Measurements from ENCODE around the gene CIAO2B.

CIAO2B gene

DNA sequence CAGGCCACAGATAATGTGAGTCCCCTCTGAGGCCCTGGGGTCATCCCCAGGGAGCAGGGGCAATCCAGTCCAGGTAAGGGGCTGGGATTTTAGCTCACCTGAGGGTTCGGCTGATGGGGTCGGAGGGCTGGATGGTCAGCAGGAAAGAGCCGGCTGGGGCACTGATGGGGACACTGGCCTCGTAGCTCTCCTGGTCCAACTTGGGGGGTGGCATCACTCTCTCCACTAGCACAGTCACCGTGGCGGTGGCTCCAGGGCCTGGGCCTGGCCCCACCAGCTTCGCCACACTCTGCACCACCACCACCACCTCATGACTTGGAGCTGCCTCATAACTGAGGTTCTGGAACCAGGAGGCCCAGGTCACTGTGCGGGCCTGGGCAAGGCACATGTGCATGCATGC, 22.4 kb downstream of the CIAO2B start:
- Mint-ChIP-seq H3K27ac (no peak overlapping the region), H3K9me3 (no peaks in the 10 kb centered on the region), H3K27me3 (no peaks in the 10 kb centered on the region), H3K4me1 (ENCODE audit: low read depth) (no peaks in the 10 kb centered on the region), H3K4me3 (no peak overlapping the region), H3K36me3 (ENCODE audit: low read depth) (no peaks in the 10 kb centered on the region)
- no peak for DNase-seq

DNA sequence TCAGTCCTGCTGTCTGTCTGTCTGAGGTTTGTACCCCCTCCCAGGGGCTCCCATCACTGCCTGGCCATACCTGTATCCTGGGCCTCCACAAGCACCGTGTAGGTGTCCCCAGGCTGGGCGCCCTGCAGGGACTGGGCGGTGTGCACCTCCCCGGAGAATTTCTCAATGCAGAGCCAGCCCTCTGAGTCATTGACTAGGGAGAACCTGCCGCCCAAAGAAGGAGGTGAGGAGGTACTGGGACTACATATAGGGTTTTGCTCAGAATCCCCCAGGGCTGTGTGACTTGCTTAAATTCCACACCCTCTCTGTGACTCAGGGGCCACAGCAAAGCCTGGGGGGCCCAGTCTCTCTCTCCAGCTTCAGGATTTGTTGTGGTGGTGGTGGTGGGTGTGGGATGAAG, 23.1 kb downstream of the CIAO2B start:
- Mint-ChIP-seq H3K27me3 (no peaks in the 10 kb centered on the region), H3K9me3 (no peaks in the 10 kb centered on the region), H3K4me3 (no peak overlapping the region), H3K4me1 (ENCODE audit: low read depth) (peaks cover 2% of the 10 kb centered on the region), H3K27ac (no peak overlapping the region), H3K36me3 (ENCODE audit: low read depth) (no peaks in the 10 kb centered on the region)
- no peak for DNase-seq

DNA sequence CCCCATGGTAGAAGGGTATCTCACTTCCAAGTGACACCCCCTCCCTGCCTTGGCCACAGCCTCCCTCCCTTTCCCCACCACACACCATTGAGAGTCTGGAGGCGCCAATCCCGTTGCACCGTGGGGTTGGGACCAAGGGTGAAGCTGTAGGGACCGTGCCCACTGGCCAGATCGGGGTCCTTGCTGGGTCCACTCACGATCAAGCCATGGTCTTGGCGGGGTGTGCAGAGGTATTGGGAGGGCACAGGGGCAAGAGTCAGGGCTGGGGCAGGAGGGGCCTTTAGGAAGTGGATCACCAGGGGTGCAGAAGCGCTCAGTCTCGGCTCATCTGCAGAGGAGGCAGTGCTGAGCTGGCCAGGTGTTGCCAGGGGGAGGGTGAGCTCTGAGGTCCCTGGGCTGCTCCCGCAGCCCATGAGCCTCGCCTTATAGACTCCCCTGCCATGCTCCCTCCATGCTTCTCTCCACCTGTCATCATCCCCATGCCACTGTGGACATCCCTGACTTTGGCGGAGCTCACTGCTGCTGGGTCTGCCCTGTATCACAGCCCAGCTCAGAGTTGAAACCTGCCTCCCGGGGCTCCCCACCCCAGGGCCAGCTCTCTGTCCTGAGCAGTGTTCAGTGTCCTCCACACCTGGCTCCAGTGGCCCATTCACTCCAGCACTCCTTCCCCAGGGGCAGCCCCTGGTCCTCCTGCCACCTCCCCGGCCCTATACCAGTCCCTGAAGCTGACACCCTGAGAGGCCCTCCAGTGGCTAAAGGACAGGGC, 23.8 kb downstream of the CIAO2B start:
- no peaks in the 10 kb centered on the region for H3K36me3 Mint-ChIP-seq (ENCODE audit: low read depth)
- H3K27ac Mint-ChIP-seq: no peak overlapping the region
- H3K27me3 Mint-ChIP-seq: no peaks in the 10 kb centered on the region
- no peak overlapping the region for H3K4me3 Mint-ChIP-seq
- no peaks in the 10 kb centered on the region for H3K9me3 Mint-ChIP-seq
- no peak for DNase-seq
- peaks cover 6% of the 10 kb centered on the region for H3K4me1 Mint-ChIP-seq (ENCODE audit: low read depth)

DNA sequence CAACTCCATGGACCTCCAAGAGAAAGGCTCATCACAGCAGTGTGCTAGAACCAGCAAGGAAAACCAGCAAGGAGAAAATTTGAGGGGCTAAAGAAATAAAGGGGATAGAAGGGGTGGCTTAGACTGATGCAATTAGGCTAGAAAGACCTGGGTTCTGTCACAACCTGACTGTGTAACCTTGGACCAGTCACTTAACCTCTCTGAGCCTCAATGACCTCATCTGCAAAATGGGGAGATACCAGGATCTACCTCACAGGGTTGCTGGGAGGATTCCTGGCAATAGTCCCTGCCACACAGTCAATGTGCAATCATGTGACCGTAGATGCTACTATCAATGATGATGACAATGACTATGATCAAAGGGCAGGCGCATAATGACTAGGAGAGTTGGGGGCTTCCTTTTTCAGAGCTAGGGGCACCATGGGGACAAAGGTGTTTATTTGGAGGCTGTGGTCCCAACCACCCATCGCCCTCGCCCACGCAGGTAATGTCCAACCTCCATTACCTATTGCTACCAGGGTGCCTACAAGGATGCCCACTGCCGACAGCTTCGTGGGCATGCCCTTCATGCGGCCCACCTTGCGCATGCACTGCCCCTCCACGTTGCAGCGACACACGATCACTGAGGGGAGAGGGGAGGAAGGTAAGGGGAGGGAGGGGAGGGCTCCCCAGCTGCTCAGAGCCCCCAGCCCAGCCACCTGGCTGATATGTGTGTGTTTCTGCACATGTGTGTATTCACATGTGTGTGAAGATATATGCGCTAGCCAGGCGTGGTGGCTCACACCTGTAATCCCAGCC, 25.2 kb downstream of the CIAO2B start:
- peaks cover 6% of the 10 kb centered on the region for H3K4me1 Mint-ChIP-seq (ENCODE audit: low read depth)
- no peaks in the 10 kb centered on the region for H3K9me3 Mint-ChIP-seq
- H3K36me3 Mint-ChIP-seq (ENCODE audit: low read depth): no peaks in the 10 kb centered on the region
- no peaks in the 10 kb centered on the region for H3K27me3 Mint-ChIP-seq
- H3K4me3 Mint-ChIP-seq: no peak overlapping the region
- no peak overlapping the region for H3K27ac Mint-ChIP-seq
- no peak for DNase-seq

DNA sequence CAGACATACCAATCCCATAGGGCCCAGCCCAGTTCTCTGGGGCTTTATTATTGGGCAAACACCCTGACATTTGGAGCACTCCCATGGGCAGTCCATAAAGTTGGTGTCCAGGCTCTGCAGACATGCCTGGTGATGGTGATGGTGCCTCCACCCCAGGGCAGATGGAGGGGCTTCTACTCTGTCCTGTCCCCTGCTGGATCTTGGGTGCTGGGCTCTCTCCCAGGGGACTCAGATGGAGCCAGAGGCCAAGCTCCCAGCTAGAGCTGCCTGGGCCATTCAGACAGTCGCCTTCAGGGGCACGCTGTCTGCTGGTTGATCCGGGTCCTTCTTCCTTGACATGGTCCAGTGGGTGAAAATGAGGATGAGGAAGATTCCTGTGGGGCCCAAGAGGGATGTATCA, 26.1 kb downstream of the CIAO2B start:
- H3K9me3 Mint-ChIP-seq: no peaks in the 10 kb centered on the region
- H3K4me3 Mint-ChIP-seq: no peak overlapping the region
- peaks cover 6% of the 10 kb centered on the region for H3K4me1 Mint-ChIP-seq (ENCODE audit: low read depth)
- H3K36me3 Mint-ChIP-seq (ENCODE audit: low read depth): no peaks in the 10 kb centered on the region
- H3K27me3 Mint-ChIP-seq: no peaks in the 10 kb centered on the region
- no peak overlapping the region for H3K27ac Mint-ChIP-seq
- DNase-seq: no peak

DNA sequence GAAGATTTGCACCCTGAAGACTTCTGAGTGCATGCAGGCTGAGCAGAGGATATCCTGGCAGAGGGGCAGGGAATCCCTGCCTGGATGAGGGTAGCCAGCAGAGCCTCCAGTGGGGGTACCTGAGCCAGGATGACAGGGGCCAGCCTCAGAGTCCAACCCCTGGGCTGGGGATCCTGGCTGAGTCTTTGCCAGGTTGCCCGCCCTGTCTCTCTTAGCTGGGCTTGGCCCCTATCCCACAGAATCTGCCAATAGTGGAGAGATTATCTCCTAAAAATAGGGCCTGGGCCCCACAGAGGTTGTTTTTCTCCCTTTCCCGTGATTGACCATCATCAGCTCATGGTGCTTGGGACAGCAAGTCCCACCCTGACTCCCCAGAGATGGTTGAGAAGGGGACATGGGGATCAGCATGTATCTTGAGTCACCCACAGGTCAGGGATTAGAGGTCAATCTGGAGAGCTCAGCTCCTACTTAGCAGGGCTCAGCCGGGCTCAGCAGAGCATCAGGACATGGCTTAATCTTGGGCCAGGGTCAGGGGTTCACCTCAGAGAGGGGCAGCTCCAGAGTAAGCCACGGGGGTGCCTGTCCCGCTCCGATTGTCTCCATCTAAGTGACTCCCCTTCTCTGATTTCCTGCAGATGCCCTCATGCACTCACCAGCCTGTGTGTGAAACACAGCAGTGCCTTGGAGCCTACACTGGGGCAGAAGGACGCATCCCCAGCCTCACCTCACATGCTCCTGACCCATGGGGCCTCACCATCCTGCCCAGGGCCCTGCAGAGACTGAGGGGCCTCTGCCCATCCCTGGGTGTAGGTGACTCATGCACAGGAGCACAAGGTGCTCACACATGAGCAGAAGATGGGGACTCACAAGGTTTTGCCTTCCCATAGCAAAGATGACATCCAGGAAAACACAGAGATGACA, 27.0 kb downstream of the CIAO2B start:
- DNase-seq: no peak
- Mint-ChIP-seq H3K27me3 (no peaks in the 10 kb centered on the region), H3K4me3 (no peak overlapping the region), H3K27ac (no peak overlapping the region), H3K4me1 (ENCODE audit: low read depth) (peaks cover 6% of the 10 kb centered on the region), H3K36me3 (ENCODE audit: low read depth) (no peaks in the 10 kb centered on the region), H3K9me3 (no peaks in the 10 kb centered on the region)

DNA sequence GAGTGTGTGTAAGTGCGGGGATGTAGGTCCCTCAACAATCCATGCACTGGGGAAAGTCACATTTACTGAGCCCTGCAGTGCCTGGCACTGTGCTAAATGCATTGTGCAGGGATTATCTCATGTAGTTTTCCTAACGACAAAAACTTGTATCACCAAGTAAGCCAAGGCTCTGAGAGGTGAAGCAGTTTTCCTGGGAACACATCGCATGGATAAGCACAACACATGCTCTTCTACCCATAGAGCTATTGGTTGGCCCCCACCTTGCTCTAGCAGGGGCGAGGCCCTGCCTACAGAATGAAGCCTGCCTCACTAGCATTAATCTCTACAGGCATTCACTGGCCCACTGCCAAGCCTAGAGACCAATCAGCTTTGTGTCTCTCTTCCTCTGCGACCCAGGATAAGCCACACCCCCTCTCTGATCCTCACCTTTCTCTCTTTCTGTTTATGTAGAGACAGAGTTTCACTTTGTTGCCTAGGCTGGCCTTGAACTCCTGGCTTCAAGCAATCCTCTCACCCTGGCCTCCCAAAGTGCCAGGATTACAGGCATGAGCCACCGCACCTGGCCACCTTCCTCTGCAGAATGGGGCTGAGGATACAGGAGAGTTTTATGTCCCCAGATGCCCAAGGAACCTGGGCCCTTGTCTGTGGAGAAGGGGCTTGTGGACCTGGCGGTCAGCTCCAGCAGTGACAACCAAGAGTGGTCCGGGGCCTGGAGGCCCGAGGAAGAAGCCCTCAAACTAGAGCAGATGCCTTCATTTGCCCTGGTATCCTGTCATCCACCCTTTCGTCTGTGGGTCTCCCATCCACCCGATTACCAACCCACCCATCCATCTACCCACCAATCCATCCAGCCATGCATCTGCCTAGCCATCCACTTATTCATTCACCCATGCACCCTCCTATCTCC, 28.3 kb downstream of the CIAO2B start:
- Mint-ChIP-seq H3K27ac (no peak overlapping the region), H3K9me3 (no peaks in the 10 kb centered on the region), H3K27me3 (no peaks in the 10 kb centered on the region), H3K4me1 (ENCODE audit: low read depth) (peaks cover 6% of the 10 kb centered on the region), H3K36me3 (ENCODE audit: low read depth) (no peaks in the 10 kb centered on the region), H3K4me3 (no peak overlapping the region)
- DNase-seq: no peak

DNA sequence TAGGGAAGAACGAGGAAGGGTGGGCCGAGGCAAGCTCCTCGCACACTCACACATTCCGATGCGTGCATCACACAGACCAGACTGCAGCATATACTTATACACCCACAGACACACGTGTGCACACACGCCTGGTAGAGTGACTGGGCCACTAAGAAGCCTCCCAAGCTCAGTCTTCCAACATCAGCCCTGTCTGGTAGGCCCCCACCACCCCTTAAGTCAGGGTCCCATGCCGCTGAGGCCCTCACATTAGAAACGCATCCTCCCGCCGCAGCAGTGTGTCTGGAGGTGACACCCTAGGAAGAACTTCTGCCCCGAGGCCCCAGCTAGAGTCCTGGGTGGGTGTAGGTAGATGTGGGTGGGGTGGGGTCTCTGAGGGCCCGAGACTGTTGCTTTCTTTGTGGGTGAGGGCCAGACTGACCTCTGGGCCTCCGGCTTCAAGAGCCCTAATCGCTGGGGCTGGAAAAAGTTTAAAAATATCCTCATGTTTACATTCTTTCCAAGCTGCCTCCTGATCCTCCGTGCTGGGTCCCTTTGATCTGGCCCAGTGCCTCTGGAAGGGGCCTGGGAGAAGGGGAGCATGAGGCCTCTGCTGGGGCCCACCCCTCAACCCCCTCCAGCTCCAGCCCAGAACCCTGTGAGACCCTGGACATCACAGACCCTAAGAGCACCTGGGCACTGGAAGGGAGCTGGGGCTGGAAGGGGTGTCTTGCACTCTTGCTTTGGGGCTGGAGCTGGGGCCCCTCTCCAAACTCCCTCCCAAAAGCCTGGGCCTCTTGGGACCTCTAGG, 29.2 kb downstream of the CIAO2B start:
- no peak for DNase-seq
- H3K4me1 Mint-ChIP-seq (ENCODE audit: low read depth): peaks cover 6% of the 10 kb centered on the region
- H3K27ac Mint-ChIP-seq: no peak overlapping the region
- no peaks in the 10 kb centered on the region for H3K27me3 Mint-ChIP-seq
- no peaks in the 10 kb centered on the region for H3K9me3 Mint-ChIP-seq
- H3K4me3 Mint-ChIP-seq: no peak overlapping the region
- no peaks in the 10 kb centered on the region for H3K36me3 Mint-ChIP-seq (ENCODE audit: low read depth)

DNA sequence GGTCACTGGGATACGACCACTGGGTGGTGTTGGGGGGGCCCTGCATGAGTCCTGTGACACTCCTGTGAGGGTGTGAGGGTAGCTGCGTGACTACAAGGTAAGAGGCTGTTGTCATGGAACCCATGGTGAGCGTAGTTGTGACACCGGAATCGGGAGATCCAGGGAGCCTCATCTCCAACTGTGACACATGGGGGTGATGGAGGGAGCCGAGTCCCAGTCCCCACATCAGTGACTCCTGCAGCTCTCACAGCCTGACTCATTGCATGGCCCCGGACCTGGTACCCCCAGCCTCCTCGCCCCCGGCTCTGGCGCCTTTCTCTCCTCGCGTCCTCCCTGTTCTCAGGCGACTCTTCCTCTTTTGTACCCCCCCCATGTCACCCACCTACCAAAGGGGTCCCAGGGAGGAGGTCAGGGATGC, 29.8 kb downstream of the CIAO2B start:
- DNase-seq: no peak
- H3K27me3 Mint-ChIP-seq: no peaks in the 10 kb centered on the region
- H3K9me3 Mint-ChIP-seq: no peaks in the 10 kb centered on the region
- no peak overlapping the region for H3K4me3 Mint-ChIP-seq
- H3K4me1 Mint-ChIP-seq (ENCODE audit: low read depth): peaks cover 6% of the 10 kb centered on the region
- no peak overlapping the region for H3K27ac Mint-ChIP-seq
- no peaks in the 10 kb centered on the region for H3K36me3 Mint-ChIP-seq (ENCODE audit: low read depth)

DNA sequence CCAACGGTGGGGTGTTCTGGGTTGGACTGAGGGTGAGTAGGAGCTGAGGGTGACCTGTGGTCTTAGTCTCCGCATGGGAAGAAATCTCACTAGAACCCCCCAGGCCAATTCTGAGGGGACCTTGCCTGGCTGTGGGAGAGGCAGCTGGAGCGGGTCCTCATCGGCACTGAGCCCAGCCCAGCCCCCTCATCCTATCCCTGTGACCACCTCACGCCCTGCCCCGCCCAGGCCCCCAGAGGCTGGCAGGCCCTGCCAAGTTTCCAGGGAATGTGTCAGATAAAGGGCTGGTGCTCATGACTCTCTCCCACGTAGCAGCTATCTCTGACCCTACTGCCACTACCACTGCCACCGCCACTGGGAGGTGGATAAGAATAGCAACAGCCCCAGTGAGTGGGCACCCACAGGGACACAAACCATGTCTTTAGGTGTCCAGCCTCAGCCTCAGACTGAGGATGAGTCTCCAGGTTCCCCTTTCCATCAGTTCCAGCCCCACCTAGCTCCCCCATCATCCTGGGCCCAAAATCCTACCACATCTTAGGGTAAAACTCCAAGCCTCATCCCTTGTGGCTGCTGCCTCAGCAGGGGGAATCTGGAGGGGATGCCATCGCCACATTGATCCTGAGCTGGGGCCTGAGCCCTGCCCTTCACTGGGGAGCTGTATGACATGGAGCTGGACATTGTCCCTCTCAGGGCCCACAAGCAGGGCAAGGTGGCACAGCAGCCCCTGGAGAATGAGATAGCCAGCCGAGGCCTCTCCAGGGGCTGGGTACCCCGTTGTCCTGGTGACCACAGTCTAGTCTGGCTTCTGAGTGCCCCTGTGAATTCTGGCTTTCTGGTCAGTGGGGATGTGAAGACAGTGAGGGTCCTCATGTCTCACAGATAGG, 30.4 kb downstream of the CIAO2B start:
- no peak for DNase-seq
- no peaks in the 10 kb centered on the region for H3K36me3 Mint-ChIP-seq (ENCODE audit: low read depth)
- no peaks in the 10 kb centered on the region for H3K27me3 Mint-ChIP-seq
- no peak overlapping the region for H3K27ac Mint-ChIP-seq
- no peaks in the 10 kb centered on the region for H3K9me3 Mint-ChIP-seq
- no peak overlapping the region for H3K4me3 Mint-ChIP-seq
- peaks cover 6% of the 10 kb centered on the region for H3K4me1 Mint-ChIP-seq (ENCODE audit: low read depth)

DNA sequence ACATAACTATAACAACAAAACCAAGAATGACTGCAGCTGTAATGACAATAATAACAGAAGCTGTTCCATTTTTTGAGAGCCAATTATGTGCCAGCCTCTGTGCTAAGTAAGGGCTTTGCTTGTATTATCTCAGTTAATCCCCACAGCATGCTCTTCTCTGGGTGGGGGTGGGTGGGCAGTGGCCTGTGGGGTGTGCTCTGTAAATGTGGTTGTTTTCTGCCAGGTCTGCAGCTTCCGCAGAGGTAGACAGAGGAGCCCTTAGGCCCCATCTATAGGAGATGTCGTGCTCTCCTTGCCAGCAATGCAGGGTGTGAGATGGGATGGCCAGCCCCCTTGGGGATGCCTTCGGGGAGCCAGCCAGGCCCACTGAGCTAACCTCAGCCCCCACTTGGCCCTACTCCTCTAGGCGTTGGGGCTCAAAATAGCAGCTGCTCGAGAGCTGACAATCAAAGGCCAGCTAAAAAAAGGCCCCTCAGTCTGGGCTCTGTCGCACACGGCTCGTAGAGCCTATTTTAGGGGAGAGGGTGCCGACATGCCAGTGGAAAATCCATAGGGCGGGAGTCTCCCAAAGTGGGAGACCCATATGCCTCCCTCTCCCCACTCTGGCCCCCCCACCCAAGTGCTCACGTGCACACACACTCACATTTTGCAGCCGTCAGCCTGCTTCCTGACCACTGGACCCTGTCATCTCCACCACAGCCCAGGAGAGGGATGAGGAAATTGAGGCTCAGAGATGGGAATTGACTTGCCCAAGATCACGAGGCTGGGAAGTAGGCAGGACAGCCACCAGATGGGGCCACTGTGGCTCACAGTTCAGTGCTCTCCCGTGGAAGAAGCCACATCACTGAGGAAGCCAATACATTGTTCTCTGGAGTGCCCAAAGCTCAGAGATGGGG, 31.3 kb downstream of the CIAO2B start:
- Mint-ChIP-seq H3K9me3 (no peaks in the 10 kb centered on the region), H3K4me3 (no peak overlapping the region), H3K27ac (no peak overlapping the region), H3K27me3 (no peaks in the 10 kb centered on the region), H3K36me3 (ENCODE audit: low read depth) (no peaks in the 10 kb centered on the region), H3K4me1 (ENCODE audit: low read depth) (peaks cover 6% of the 10 kb centered on the region)
- DNase-seq: no peak

DNA sequence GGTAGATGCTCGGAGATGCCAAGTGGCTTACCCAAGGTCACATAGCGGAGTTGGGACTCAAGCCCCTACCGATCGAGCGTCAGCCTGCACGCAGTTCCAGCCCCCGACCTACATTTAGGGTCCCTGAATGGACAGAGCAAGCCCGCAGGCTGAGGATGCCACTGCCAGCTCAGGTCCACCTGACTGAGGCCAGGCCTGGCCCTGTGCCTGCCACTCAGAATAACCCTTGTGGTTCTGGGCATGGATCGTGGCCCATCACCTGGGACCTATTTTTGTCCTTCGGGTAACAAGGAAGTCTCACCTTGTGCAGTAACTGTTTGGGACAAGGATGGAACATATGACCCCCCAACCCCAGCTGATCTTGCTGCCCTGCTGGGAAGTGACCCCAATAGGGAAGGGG, 32.6 kb downstream of the CIAO2B start:
- no peaks in the 10 kb centered on the region for H3K27me3 Mint-ChIP-seq
- H3K4me1 Mint-ChIP-seq (ENCODE audit: low read depth): peaks cover 6% of the 10 kb centered on the region
- no peak overlapping the region for H3K27ac Mint-ChIP-seq
- H3K36me3 Mint-ChIP-seq (ENCODE audit: low read depth): no peaks in the 10 kb centered on the region
- no peak overlapping the region for H3K4me3 Mint-ChIP-seq
- no peaks in the 10 kb centered on the region for H3K9me3 Mint-ChIP-seq
- DNase-seq: no peak
